ENCODE results near the gene BRCA1. TPM values are rescaled to one million over a fixed set of nuclear protein-coding genes. Genes with fewer than 3 reads are reported as not detected.

Gene BRCA1
- total RNA-seq, 4 donors from 2014 or later, result 4.6 to 9.8 (median 6.9) TPM

GRCh38 chr17:43020789-43021740, 104.1 kb downstream of the BRCA1 start:
- DNase-seq (ENCODE audit: low spot score in 2 of 2), result peak; percentile 68 to 84
- TF ChIP-seq POLR2A (IDR thresholded peaks at IDR 0.05), result peak; percentile 35 to 59
- peak; percentile 12 to 83 for TF ChIP-seq EP300 (IDR thresholded peaks at IDR 0.05)
- TF ChIP-seq, protein P1, sequence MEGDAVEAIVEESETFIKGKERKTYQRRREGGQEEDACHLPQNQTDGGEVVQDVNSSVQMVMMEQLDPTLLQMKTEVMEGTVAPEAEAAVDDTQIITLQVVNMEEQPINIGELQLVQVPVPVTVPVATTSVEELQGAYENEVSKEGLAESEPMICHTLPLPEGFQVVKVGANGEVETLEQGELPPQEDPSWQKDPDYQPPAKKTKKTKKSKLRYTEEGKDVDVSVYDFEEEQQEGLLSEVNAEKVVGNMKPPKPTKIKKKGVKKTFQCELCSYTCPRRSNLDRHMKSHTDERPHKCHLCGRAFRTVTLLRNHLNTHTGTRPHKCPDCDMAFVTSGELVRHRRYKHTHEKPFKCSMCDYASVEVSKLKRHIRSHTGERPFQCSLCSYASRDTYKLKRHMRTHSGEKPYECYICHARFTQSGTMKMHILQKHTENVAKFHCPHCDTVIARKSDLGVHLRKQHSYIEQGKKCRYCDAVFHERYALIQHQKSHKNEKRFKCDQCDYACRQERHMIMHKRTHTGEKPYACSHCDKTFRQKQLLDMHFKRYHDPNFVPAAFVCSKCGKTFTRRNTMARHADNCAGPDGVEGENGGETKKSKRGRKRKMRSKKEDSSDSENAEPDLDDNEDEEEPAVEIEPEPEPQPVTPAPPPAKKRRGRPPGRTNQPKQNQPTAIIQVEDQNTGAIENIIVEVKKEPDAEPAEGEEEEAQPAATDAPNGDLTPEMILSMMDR (IDR thresholded peaks at IDR 0.05), result peak in 1 of 5 experiments; percentile 8
- Histone ChIP-seq H3K36me3 (peaks cover 0 to 24% (median 0%) of the 10 kb centered on the region in 3 donors), H3K9me3 (no peaks in the 10 kb centered on the region), H3K4me1 (peaks cover 0 to 64% (median 32%) of the 10 kb centered on the region in 4 donors), H3K27ac (peak overlapping the region; percentile 87 to 97 (median 92)), H3K27me3 (no peaks in the 10 kb centered on the region), H3K4me3 (peak overlapping the region; percentile 68 to 98 (median 93))
- WGBS, 2 donors, result 27 to 31% methylated on average over 25 to 32 of the region's 40 CpGs

DNA sequence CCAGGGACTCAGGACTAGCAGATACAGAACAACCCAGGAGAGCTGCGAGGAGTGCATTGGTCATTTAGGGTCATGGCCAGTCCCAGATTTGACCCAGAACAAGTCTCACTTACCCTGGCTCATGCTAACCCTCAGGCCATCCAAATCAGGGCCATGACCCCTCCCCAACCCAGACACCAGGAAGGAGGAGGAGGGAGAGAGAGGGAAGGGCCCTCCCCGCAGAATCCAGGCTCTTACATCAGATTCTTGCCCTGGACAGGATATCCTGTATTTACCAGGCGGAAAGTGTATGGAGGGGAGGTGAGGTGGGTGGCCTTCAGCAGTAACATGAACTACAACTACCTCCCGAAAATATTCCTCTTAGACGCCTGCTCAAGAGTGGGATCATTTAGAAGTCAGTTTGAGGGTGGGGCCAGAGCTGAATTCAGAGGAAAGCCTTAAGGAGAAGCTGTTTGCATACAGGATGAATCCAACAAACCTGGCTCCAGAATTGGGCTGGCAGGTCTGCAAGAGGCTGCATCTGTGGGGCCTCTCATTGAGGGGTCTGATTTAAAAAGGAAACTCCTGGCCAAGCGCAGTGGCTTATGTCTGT, 105.0 kb downstream of the BRCA1 start:
- Histone ChIP-seq H3K36me3 (peaks cover 0 to 34% (median 0%) of the 10 kb centered on the region in 3 donors), H3K27me3 (no peaks in the 10 kb centered on the region), H3K27ac (peak overlapping the region; percentile 43 to 97 (median 92)), H3K9me3 (no peaks in the 10 kb centered on the region), H3K4me1 (peaks cover 0 to 70% (median 38%) of the 10 kb centered on the region in 4 donors), H3K4me3 (peak overlapping the region in 2 of 4 donors; percentile 68 to 98)
- TF ChIP-seq EP300 (IDR thresholded peaks at IDR 0.05) (peak in 1 of 2 donors; percentile 16), POLR2A (IDR thresholded peaks at IDR 0.05) (no peak)
- TF ChIP-seq, protein P1 (IDR thresholded peaks at IDR 0.05), result no peak
- DNase-seq (ENCODE audit: low spot score in 2 of 2), result no peak
- WGBS, 2 donors, result 48 to 49% methylated on average over 6 of the region's 6 CpGs

GRCh38 chr17:43019418-43019817, 105.7 kb downstream of the BRCA1 start:
- Histone ChIP-seq H3K27me3 (no peaks in the 10 kb centered on the region), H3K36me3 (peaks cover 0 to 41% (median 0%) of the 10 kb centered on the region in 3 donors), H3K27ac (peak overlapping the region in 3 of 4 donors; percentile 90 to 97 (median 94)), H3K9me3 (no peaks in the 10 kb centered on the region), H3K4me3 (peak overlapping the region in 2 of 4 donors; percentile 68 to 98), H3K4me1 (peaks cover 0 to 73% (median 43%) of the 10 kb centered on the region in 4 donors)
- no peak for DNase-seq (ENCODE audit: low spot score in 2 of 2)
- 15 to 17% methylated on average over 7 of the region's 7 CpGs for WGBS, 2 donors
- TF ChIP-seq, protein P1 (IDR thresholded peaks at IDR 0.05), result no peak
- TF ChIP-seq EP300 (IDR thresholded peaks at IDR 0.05) (no peak), POLR2A (IDR thresholded peaks at IDR 0.05) (no peak)

DNA sequence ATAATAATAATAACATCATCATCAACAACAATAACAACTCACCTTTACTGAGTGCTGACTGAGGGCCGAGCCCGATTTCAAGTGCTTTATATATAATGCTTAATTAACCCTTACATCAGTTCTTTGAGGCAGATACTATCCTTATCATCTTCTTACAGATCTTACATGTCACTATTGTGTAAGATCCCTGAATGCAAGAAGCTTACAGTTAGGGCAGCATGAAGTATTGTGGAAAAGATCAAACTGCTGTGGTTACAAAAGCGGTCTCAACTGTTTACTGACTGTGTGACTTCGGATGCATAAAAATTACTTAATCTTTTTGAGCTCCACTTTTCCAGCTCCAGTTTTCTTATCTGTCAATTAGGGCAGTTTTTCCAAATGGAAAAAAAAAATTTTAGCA, 106.2 kb downstream of the BRCA1 start:
- no peak overlapping the region for H3K4me3 ChIP-seq
- DNase-seq (ENCODE audit: low spot score in 2 of 2), result no peak
- peaks cover 0 to 73% (median 46%) of the 10 kb centered on the region in 4 donors for H3K4me1 ChIP-seq
- H3K27ac ChIP-seq, result peak overlapping the region in 3 of 4 donors; percentile 90 to 97 (median 94)
- H3K9me3 ChIP-seq, result no peaks in the 10 kb centered on the region
- H3K27me3 ChIP-seq, result no peaks in the 10 kb centered on the region
- TF ChIP-seq POLR2A (IDR thresholded peaks at IDR 0.05) (no peak), EP300 (IDR thresholded peaks at IDR 0.05) (no peak)
- TF ChIP-seq, protein P1 (IDR thresholded peaks at IDR 0.05), result no peak
- peaks cover 0 to 46% (median 0%) of the 10 kb centered on the region in 3 donors for H3K36me3 ChIP-seq
- 41 to 45% methylated on average over 4 of the region's 4 CpGs for WGBS, 2 donors

Measured in tibial nerve (tissue), 4 donors.